HEK293 (cell line): ENCODE results near the gene ATP8B1.

Experiments
- GLIS1 ChIP-seq: fragments of 450-650 bp; formaldehyde crosslinking; IDR thresholded peaks from 2 replicates; pipeline ENCODE4 v1.5.1; 2016; ENCODE audit warnings: missing biosample characterization, missing genetic modification characterization
- HOXD13 ChIP-seq: sonication (generic); formaldehyde crosslinking; IDR thresholded peaks from 2 replicates; pipeline ENCODE4 v1.8.0; 2022; ENCODE audit warnings: missing genetic modification reagents, borderline replicate concordance
- KLF1 ChIP-seq: fragments of 450-650 bp; formaldehyde crosslinking; IDR thresholded peaks from 2 replicates; pipeline ENCODE4 v1.5.1; 2016; ENCODE audit warnings: missing biosample characterization, missing genetic modification characterization
- KLF10 ChIP-seq: fragments of 450-650 bp; IDR thresholded peaks from 2 replicates; pipeline ENCODE4 v1.5.1; 2018; ENCODE audit warnings: missing biosample characterization, mild to moderate bottlenecking, missing genetic modification characterization
- OVOL3 ChIP-seq: fragments of 450-650 bp; formaldehyde crosslinking; IDR thresholded peaks from 2 replicates; pipeline ENCODE4 v1.5.1; 2016; ENCODE audit warnings: missing biosample characterization, missing genetic modification characterization
- REPIN1 ChIP-seq: fragments of 450-650 bp; formaldehyde crosslinking; IDR thresholded peaks from 2 replicates; pipeline ENCODE4 v1.5.1; 2017; ENCODE audit warnings: missing biosample characterization, missing genetic modification characterization, low read depth
- SP3 ChIP-seq: fragments of 450-650 bp; formaldehyde crosslinking; IDR thresholded peaks from 2 replicates; pipeline ENCODE4 v1.5.1; 2016; ENCODE audit warnings: missing biosample characterization, missing genetic modification characterization
- TCF7L2 ChIP-seq: IDR thresholded peaks from 2 replicates; pipeline ENCODE4 v1.6.1; 2011; ENCODE audit warnings: low read depth, mild to moderate bottlenecking, inconsistent platforms, low read length, moderate library complexity, borderline replicate concordance
- YY1 ChIP-seq: fragments of 450-650 bp; formaldehyde crosslinking; IDR thresholded peaks from 2 replicates; pipeline ENCODE4 v1.5.1; 2018; ENCODE audit warnings: missing biosample characterization, missing genetic modification characterization
- ZBTB1 ChIP-seq: fragments of 450-650 bp; formaldehyde crosslinking; IDR thresholded peaks from 2 replicates; pipeline ENCODE4 v1.5.1; 2016; ENCODE audit warnings: missing biosample characterization, missing genetic modification characterization
- ZBTB48 ChIP-seq: fragments of 450-650 bp; formaldehyde crosslinking; IDR thresholded peaks from 2 replicates; pipeline ENCODE4 v1.5.1; 2016; ENCODE audit warnings: missing biosample characterization, missing genetic modification characterization
- ZNF10 ChIP-seq: fragments of 450-650 bp; formaldehyde crosslinking; IDR thresholded peaks from 2 replicates; pipeline ENCODE4 v1.5.1; 2017; ENCODE audit warnings: missing biosample characterization, missing genetic modification characterization
- ZNF132 ChIP-seq: fragments of 450-650 bp; formaldehyde crosslinking; IDR thresholded peaks from 2 replicates; pipeline ENCODE4 v1.5.1; 2017; ENCODE audit warnings: missing biosample characterization, missing genetic modification characterization, borderline replicate concordance
- ZNF214 ChIP-seq: fragments of 450-650 bp; formaldehyde crosslinking; IDR thresholded peaks from 2 replicates; pipeline ENCODE4 v1.5.1; 2017; ENCODE audit warnings: missing biosample characterization, mild to moderate bottlenecking, missing genetic modification characterization, borderline replicate concordance
- ZNF221 ChIP-seq: fragments of 450-650 bp; formaldehyde crosslinking; IDR thresholded peaks from 2 replicates; pipeline ENCODE4 v1.5.1; 2017; ENCODE audit warnings: missing biosample characterization, missing genetic modification characterization, borderline replicate concordance
- ZNF292 ChIP-seq: fragments of 450-650 bp; formaldehyde crosslinking; IDR thresholded peaks from 2 replicates; pipeline ENCODE4 v1.5.1; 2016; ENCODE audit warnings: low read depth, missing biosample characterization, missing genetic modification characterization, borderline replicate concordance
- ZNF302 ChIP-seq: fragments of 450-650 bp; formaldehyde crosslinking; IDR thresholded peaks from 2 replicates; pipeline ENCODE4 v1.5.1; 2016; ENCODE audit warnings: missing biosample characterization, missing genetic modification characterization, low read depth
- ZNF354C ChIP-seq: fragments of 450-650 bp; formaldehyde crosslinking; IDR thresholded peaks from 2 replicates; pipeline ENCODE4 v1.5.1; 2016; ENCODE audit warnings: missing biosample characterization, missing genetic modification characterization, low read depth, borderline replicate concordance
- ZNF391 ChIP-seq: fragments of 450-650 bp; formaldehyde crosslinking; IDR thresholded peaks from 2 replicates; pipeline ENCODE4 v1.5.1; 2016; ENCODE audit warnings: low read depth, missing biosample characterization, missing genetic modification characterization, borderline replicate concordance
- ZNF449 ChIP-seq: fragments of 450-650 bp; formaldehyde crosslinking; IDR thresholded peaks from 2 replicates; pipeline ENCODE4 v1.5.1; 2017; ENCODE audit warnings: missing biosample characterization, mild to moderate bottlenecking, missing genetic modification characterization, moderate library complexity
- ZNF585B ChIP-seq: fragments of 450-650 bp; formaldehyde crosslinking; IDR thresholded peaks from 2 replicates; pipeline ENCODE4 v1.5.1; 2016; ENCODE audit warnings: missing biosample characterization, missing genetic modification characterization
- ZNF645 ChIP-seq: fragments of 450-650 bp; formaldehyde crosslinking; IDR thresholded peaks from 2 replicates; pipeline ENCODE4; 2016; ENCODE audit warnings: missing biosample characterization, missing genetic modification characterization
- ZNF660 ChIP-seq: fragments of 450-650 bp; IDR thresholded peaks from 2 replicates; pipeline ENCODE4 v1.5.1; 2018; ENCODE audit warnings: missing biosample characterization, mild to moderate bottlenecking, missing genetic modification characterization
- ZNF664 ChIP-seq: fragments of 450-650 bp; formaldehyde crosslinking; IDR thresholded peaks from 2 replicates; pipeline ENCODE4 v1.5.1; 2016; ENCODE audit warnings: missing biosample characterization, missing genetic modification characterization
- ZNF670 ChIP-seq: fragments of 450-650 bp; formaldehyde crosslinking; IDR thresholded peaks from 2 replicates; pipeline ENCODE4 v1.5.1; 2016; ENCODE audit warnings: missing biosample characterization, missing genetic modification characterization, low read depth
- ZNF837 ChIP-seq: fragments of 450-650 bp; formaldehyde crosslinking; IDR thresholded peaks from 2 replicates; pipeline ENCODE4 v1.5.1; 2016; ENCODE audit warnings: missing biosample characterization, missing genetic modification characterization
- ZSCAN16 ChIP-seq: fragments of 450-650 bp; formaldehyde crosslinking; IDR thresholded peaks from 2 replicates; pipeline ENCODE4 v1.5.1; 2016; ENCODE audit warnings: missing biosample characterization, missing genetic modification characterization
- ZSCAN30 ChIP-seq: fragments of 450-650 bp; IDR thresholded peaks from 2 replicates; pipeline ENCODE4 v1.5.1; 2018; ENCODE audit warnings: missing biosample characterization, mild to moderate bottlenecking, missing genetic modification characterization, moderate library complexity
- TF ChIP-seq, protein P1 (sequence below): fragments of 450-650 bp; formaldehyde crosslinking; IDR thresholded peaks from 2 replicates; pipeline ENCODE4 v1.5.1; 2016; ENCODE audit warnings: missing biosample characterization, missing genetic modification characterization
- TF ChIP-seq, protein P2 (sequence below): fragments of 450-650 bp; formaldehyde crosslinking; IDR thresholded peaks from 2 replicates; pipeline ENCODE4 v1.5.1; 2016; ENCODE audit warnings: missing biosample characterization, missing genetic modification characterization, borderline replicate concordance

Gene ATP8B1

DNA sequence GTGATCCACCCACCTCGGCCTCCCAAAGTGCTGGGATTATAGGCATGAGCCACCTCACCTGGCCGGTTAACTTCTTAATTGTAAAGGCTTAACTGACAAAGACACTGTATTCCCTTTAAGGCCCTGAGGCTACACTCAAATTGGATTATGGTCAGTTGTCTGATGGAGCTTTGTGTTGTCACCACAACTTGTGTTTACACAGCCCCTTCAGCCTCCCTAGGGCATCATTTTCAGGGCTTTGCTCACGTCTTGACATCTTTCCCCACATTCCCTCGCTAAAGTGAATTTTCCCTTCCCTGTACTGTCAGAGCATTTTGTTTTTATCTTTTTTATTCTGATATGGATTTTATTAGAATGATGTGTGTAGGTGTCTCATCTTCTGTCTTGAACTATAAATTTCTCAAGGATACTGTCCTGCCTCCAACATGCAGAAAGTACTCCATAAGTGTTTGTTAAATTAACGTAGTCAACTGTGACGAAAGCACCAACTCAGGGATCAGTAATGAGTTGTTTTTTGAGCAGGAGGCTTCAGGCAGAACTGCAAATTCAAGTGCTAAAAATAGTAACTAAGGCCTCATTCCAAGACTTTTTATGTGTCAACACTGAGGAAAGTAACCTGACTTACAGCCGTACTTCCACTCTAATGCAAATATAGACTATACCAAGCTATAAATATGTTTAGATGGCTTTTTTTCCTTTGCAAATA lies 104.4 kb downstream of the ATP8B1 start (continued):
- TF ChIP-seq REPIN1 (tag by site-specific recombination) (no peak), SP3 (tag by site-specific recombination) (no peak), TCF7L2 (no peak), ZNF302 (no peak), ZNF10 (tag by site-specific recombination) (no peak), ZNF449 (no peak), ZNF670 (tag by site-specific recombination) (no peak), ZNF354C (tag by site-specific recombination) (no peak), KLF10 (tag by site-specific recombination) (no peak), ZNF391 (tag by site-specific recombination) (no peak), ZNF585B (no peak), ZNF292 (no peak), ZBTB48 (tag by site-specific recombination) (peak; percentile 75), ZSCAN16 (tag by site-specific recombination) (no peak), HOXD13 (CRISPR knock-in tag) (no peak), ZNF664 (0 out of 2 replicates have a peak, but pooled peaks have one; percentile 43), OVOL3 (tag by site-specific recombination) (no peak), ZNF645 (tag by site-specific recombination) (no peak), ZNF837 (tag by site-specific recombination) (no peak), ZNF214 (no peak), GLIS1 (peak; percentile 100), ZNF132 (tag by site-specific recombination) (no peak), ZSCAN30 (tag by site-specific recombination) (no peak), ZNF221 (tag by site-specific recombination) (no peak), ZBTB1 (tag by site-specific recombination) (no peak), KLF1 (tag by site-specific recombination) (no peak), YY1 (tag by site-specific recombination) (no peak), ZNF660 (tag by site-specific recombination) (no peak)
- TF ChIP-seq, protein P1, sequence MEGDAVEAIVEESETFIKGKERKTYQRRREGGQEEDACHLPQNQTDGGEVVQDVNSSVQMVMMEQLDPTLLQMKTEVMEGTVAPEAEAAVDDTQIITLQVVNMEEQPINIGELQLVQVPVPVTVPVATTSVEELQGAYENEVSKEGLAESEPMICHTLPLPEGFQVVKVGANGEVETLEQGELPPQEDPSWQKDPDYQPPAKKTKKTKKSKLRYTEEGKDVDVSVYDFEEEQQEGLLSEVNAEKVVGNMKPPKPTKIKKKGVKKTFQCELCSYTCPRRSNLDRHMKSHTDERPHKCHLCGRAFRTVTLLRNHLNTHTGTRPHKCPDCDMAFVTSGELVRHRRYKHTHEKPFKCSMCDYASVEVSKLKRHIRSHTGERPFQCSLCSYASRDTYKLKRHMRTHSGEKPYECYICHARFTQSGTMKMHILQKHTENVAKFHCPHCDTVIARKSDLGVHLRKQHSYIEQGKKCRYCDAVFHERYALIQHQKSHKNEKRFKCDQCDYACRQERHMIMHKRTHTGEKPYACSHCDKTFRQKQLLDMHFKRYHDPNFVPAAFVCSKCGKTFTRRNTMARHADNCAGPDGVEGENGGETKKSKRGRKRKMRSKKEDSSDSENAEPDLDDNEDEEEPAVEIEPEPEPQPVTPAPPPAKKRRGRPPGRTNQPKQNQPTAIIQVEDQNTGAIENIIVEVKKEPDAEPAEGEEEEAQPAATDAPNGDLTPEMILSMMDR (tag by site-specific recombination): no peak
- TF ChIP-seq, protein P2, sequence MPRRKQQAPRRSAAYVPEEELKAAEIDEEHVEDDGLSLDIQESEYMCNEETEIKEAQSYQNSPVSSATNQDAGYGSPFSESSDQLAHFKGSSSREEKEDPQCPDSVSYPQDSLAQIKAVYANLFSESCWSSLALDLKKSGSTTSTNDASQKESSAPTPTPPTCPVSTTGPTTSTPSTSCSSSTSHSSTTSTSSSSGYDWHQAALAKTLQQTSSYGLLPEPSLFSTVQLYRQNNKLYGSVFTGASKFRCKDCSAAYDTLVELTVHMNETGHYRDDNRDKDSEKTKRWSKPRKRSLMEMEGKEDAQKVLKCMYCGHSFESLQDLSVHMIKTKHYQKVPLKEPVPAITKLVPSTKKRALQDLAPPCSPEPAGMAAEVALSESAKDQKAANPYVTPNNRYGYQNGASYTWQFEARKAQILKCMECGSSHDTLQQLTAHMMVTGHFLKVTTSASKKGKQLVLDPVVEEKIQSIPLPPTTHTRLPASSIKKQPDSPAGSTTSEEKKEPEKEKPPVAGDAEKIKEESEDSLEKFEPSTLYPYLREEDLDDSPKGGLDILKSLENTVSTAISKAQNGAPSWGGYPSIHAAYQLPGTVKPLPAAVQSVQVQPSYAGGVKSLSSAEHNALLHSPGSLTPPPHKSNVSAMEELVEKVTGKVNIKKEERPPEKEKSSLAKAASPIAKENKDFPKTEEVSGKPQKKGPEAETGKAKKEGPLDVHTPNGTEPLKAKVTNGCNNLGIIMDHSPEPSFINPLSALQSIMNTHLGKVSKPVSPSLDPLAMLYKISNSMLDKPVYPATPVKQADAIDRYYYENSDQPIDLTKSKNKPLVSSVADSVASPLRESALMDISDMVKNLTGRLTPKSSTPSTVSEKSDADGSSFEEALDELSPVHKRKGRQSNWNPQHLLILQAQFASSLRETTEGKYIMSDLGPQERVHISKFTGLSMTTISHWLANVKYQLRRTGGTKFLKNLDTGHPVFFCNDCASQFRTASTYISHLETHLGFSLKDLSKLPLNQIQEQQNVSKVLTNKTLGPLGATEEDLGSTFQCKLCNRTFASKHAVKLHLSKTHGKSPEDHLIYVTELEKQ (tag by site-specific recombination): no peak
